Fibroblast of skin of scalp (primary cell): ENCODE results near the gene ZNF652.
"Not testable (repeated sequence)": the region's sequence is repeated elsewhere in the genome, so short reads cannot be mapped to it uniquely, and the experiment has no call there.

Source experiments
- DNase-seq: peaks from one replicate; pipeline ENCODE4 v3.0.0-alpha.2; 2013

Gene ZNF652

GRCh38 chr17:49386373-49386772 lies 24.3 kb upstream of the ZNF652 start:
- DNase-seq: no peak

GRCh38 chr17:49384951-49385350 lies 22.9 kb upstream of the ZNF652 start:
- no peak for DNase-seq

- DNase-seq: no peak
Measured at GRCh38 chr17:49383060-49383459, 21.0 kb upstream of the ZNF652 start.

GRCh38 chr17:49382556-49382955 lies 20.5 kb upstream of the ZNF652 start:
- DNase-seq: no peak

- no peak for DNase-seq
Measured at GRCh38 chr17:49381793-49382192, 19.7 kb upstream of the ZNF652 start.

- no peak for DNase-seq
Measured at GRCh38 chr17:49381033-49381432, 19.0 kb upstream of the ZNF652 start.

- no peak for DNase-seq
Measured at GRCh38 chr17:49379926-49380325, 17.9 kb upstream of the ZNF652 start.

- DNase-seq: no peak
Measured at GRCh38 chr17:49378311-49378710, 16.3 kb upstream of the ZNF652 start.

GRCh38 chr17:49375544-49375943 lies 13.5 kb upstream of the ZNF652 start:
- DNase-seq: no peak

GRCh38 chr17:49373115-49373514 lies 11.1 kb upstream of the ZNF652 start:
- DNase-seq: no peak

GRCh38 chr17:49372425-49372824 lies 10.4 kb upstream of the ZNF652 start:
- DNase-seq: no peak

GRCh38 chr17:49370971-49371834 lies 9.2 kb upstream of the ZNF652 start:
- DNase-seq: no peak

GRCh38 chr17:49369760-49370159 lies 7.7 kb upstream of the ZNF652 start:
- DNase-seq: no peak

GRCh38 chr17:49369089-49369488 lies 7.0 kb upstream of the ZNF652 start:
- no peak for DNase-seq

- no peak for DNase-seq
Measured at GRCh38 chr17:49365667-49366066, 3.6 kb upstream of the ZNF652 start.

GRCh38 chr17:49365126-49365525 lies 3.1 kb upstream of the ZNF652 start:
- DNase-seq: not testable (repeated sequence)

- no peak for DNase-seq
Measured at GRCh38 chr17:49364119-49364518, 2.1 kb upstream of the ZNF652 start.

GRCh38 chr17:49363251-49363650 lies 1.2 kb upstream of the ZNF652 start:
- no peak for DNase-seq

- DNase-seq: no peak
Measured at GRCh38 chr17:49362723-49363117, 670 bp upstream of the ZNF652 start.

GRCh38 chr17:49361129-49361901 lies 735 bp downstream of the ZNF652 start:
- peak; percentile 17 for DNase-seq

GRCh38 chr17:49360796-49361128 lies 1.3 kb downstream of the ZNF652 start:
- DNase-seq: peak; percentile 26

- DNase-seq: no peak
Measured at GRCh38 chr17:49359990-49360795, 1.9 kb downstream of the ZNF652 start.

GRCh38 chr17:49358641-49359247 lies 3.3 kb downstream of the ZNF652 start:
- no peak for DNase-seq
